ENCODE measurements around the gene SNX17.
A peak's percentile ranks its signal among the peaks of the same experiment; 100 is the strongest.
"Not testable (repeated sequence)": the region's sequence is repeated elsewhere in the genome, so short reads cannot be mapped to it uniquely, and the experiment has no call there.

Gene SNX17

GRCh38 chr2:27370026-27370815 is at the start of gene SNX17, which contains the start of gene EIF2B4:
Gene SNX17, plus strand, starts transcription at chr2:27370616. Its CDS starts 128 bp downstream, at chr2:27370744.
Gene EIF2B4, minus strand, starts transcription at chr2:27370338. Its CDS starts 24 bp downstream, at chr2:27370314.
- Mint-ChIP-seq H3K27ac (peak within 1 kb of the TSS; percentile 93), H3K36me3 (peaks cover 62% of the 10 kb centered on the region), H3K27me3 (no peaks in the 10 kb centered on the region), H3K4me1 (peaks cover 52% of the 10 kb centered on the region), H3K4me3 (peak within 1 kb of the TSS; percentile 98), H3K9me3 (no peaks in the 10 kb centered on the region)
- CTCF ChIA-PET: interaction anchor here (1.0 to 2.8 kb wide), 8 partner anchors 10 to 91 kb away, joined by 3 to 14 read pairs (median 4); partner anchors contain the start of gene ZNF513
- peak; percentile 100 for DNase-seq

- Mint-ChIP-seq H3K27ac (no peak overlapping the region), H3K36me3 (peaks cover 6% of the 10 kb centered on the region), H3K9me3 (no peaks in the 10 kb centered on the region), H3K4me3 (no peak overlapping the region), H3K4me1 (peaks cover 23% of the 10 kb centered on the region), H3K27me3 (no peaks in the 10 kb centered on the region)
- no peak for DNase-seq
- CTCF ChIA-PET: interaction anchor here (1.4 kb wide), 1 partner anchor 109 kb away, joined by 4 read pairs; no protein-coding TSS in a partner anchor
These were observed 49.4 kb upstream of the SNX17 start for GRCh38 chr2:27320958-27321543.

- H3K4me1 Mint-ChIP-seq: peaks cover 23% of the 10 kb centered on the region
- H3K27ac Mint-ChIP-seq: peak overlapping the region; percentile 88
- H3K4me3 Mint-ChIP-seq: peak overlapping the region; percentile 89
- peak; percentile 47 for DNase-seq
- peaks cover 16% of the 10 kb centered on the region for H3K36me3 Mint-ChIP-seq
- CTCF ChIA-PET: interaction anchor here (1.1 to 1.4 kb wide), 2 partner anchors 19 kb away, joined by 3 to 6 read pairs; no protein-coding TSS in a partner anchor
- H3K9me3 Mint-ChIP-seq: no peaks in the 10 kb centered on the region
- no peaks in the 10 kb centered on the region for H3K27me3 Mint-ChIP-seq
These were observed 48.1 kb upstream of the SNX17 start for GRCh38 chr2:27322301-27322765.

GRCh38 chr2:27322766-27323595 is 47.4 kb upstream of the SNX17 start, which contains the start of gene MPV17:
Gene MPV17, minus strand, starts transcription at chr2:27323097. Its CDS starts 580 bp downstream, at chr2:27322517.
- H3K4me1 Mint-ChIP-seq: peaks cover 23% of the 10 kb centered on the region
- H3K27me3 Mint-ChIP-seq: no peaks in the 10 kb centered on the region
- peak within 1 kb of the TSS; percentile 88 for H3K27ac Mint-ChIP-seq
- H3K9me3 Mint-ChIP-seq: no peaks in the 10 kb centered on the region
- peak; percentile 94 for DNase-seq
- H3K36me3 Mint-ChIP-seq: peaks cover 19% of the 10 kb centered on the region
- CTCF ChIA-PET: interaction anchor here (0.9 to 1.9 kb wide), 4 partner anchors 18 to 360 kb away, joined by 3 to 6 read pairs (median 4); partner anchors contain the start of genes EIF2B4 and SNX17
- H3K4me3 Mint-ChIP-seq: peak within 1 kb of the TSS; percentile 89

GRCh38 chr2:27323596-27324285 is 46.7 kb upstream of the SNX17 start:
- Mint-ChIP-seq H3K27me3 (no peaks in the 10 kb centered on the region), H3K4me1 (peaks cover 23% of the 10 kb centered on the region), H3K36me3 (peaks cover 27% of the 10 kb centered on the region), H3K4me3 (peak overlapping the region; percentile 89), H3K9me3 (no peaks in the 10 kb centered on the region), H3K27ac (peak overlapping the region; percentile 88)
- DNase-seq: no peak
- CTCF ChIA-PET: interaction anchor here (0.9 to 1.9 kb wide), 2 partner anchors 46 to 360 kb away, joined by 3 to 5 read pairs; partner anchors contain the start of genes EIF2B4 and SNX17

- Mint-ChIP-seq H3K36me3 (peaks cover 35% of the 10 kb centered on the region), H3K27me3 (no peaks in the 10 kb centered on the region), H3K4me1 (peaks cover 23% of the 10 kb centered on the region), H3K9me3 (no peaks in the 10 kb centered on the region), H3K27ac (no peak overlapping the region), H3K4me3 (no peak overlapping the region)
- CTCF ChIA-PET: interaction anchor here (1.9 kb wide), 1 partner anchor 45 kb away, joined by 5 read pairs; the partner anchor contains the start of genes EIF2B4 and SNX17
- no peak for DNase-seq
These were observed 45.7 kb upstream of the SNX17 start for GRCh38 chr2:27324720-27325119.

GRCh38 chr2:27335311-27335710 is 35.1 kb upstream of the SNX17 start:
- Mint-ChIP-seq H3K36me3 (peaks cover 38% of the 10 kb centered on the region), H3K27ac (no peak overlapping the region), H3K9me3 (no peaks in the 10 kb centered on the region), H3K27me3 (no peaks in the 10 kb centered on the region), H3K4me1 (no peaks in the 10 kb centered on the region), H3K4me3 (no peak overlapping the region)
- DNase-seq: no peak
- CTCF ChIA-PET: interaction anchor here (1.2 kb wide), 1 partner anchor 32 kb away, joined by 4 read pairs; no protein-coding TSS in a partner anchor

GRCh38 chr2:27336173-27336572 is 34.2 kb upstream of the SNX17 start:
- H3K36me3 Mint-ChIP-seq: peaks cover 37% of the 10 kb centered on the region
- no peaks in the 10 kb centered on the region for H3K27me3 Mint-ChIP-seq
- no peak for DNase-seq
- CTCF ChIA-PET: no interaction called here
- no peaks in the 10 kb centered on the region for H3K9me3 Mint-ChIP-seq
- H3K4me3 Mint-ChIP-seq: no peak overlapping the region
- H3K4me1 Mint-ChIP-seq: no peaks in the 10 kb centered on the region
- no peak overlapping the region for H3K27ac Mint-ChIP-seq

GRCh38 chr2:27347641-27348040 is 22.8 kb upstream of the SNX17 start:
- CTCF ChIA-PET: interaction anchor here (1.1 kb wide), 2 partner anchors 22 to 85 kb away, joined by 3 read pairs; partner anchors contain the start of gene SLC30A3
- H3K36me3 Mint-ChIP-seq: peaks cover 22% of the 10 kb centered on the region
- H3K4me3 Mint-ChIP-seq: no peak overlapping the region
- no peak for DNase-seq
- H3K4me1 Mint-ChIP-seq: peaks cover 14% of the 10 kb centered on the region
- H3K27ac Mint-ChIP-seq: no peak overlapping the region
- H3K27me3 Mint-ChIP-seq: no peaks in the 10 kb centered on the region
- no peaks in the 10 kb centered on the region for H3K9me3 Mint-ChIP-seq

GRCh38 chr2:27350106-27350693 is 20.2 kb upstream of the SNX17 start:
- no peak overlapping the region for H3K27ac Mint-ChIP-seq
- no peak overlapping the region for H3K4me3 Mint-ChIP-seq
- peaks cover 21% of the 10 kb centered on the region for H3K36me3 Mint-ChIP-seq
- H3K9me3 Mint-ChIP-seq: no peaks in the 10 kb centered on the region
- H3K4me1 Mint-ChIP-seq: peaks cover 33% of the 10 kb centered on the region
- DNase-seq: no peak
- H3K27me3 Mint-ChIP-seq: no peaks in the 10 kb centered on the region
- CTCF ChIA-PET: interaction anchor here (0.9 to 1.6 kb wide), 3 partner anchors 81 to 333 kb away, joined by 3 to 4 read pairs (median 3); partner anchors contain the start of genes CCDC121 and GPN1

GRCh38 chr2:27351802-27352598 is 18.4 kb upstream of the SNX17 start:
- CTCF ChIA-PET: interaction anchor here (1.2 to 1.6 kb wide), 3 partner anchors 32 to 330 kb away, joined by 3 to 5 read pairs (median 4); no protein-coding TSS in a partner anchor
- peaks cover 25% of the 10 kb centered on the region for H3K36me3 Mint-ChIP-seq
- H3K4me1 Mint-ChIP-seq: peaks cover 45% of the 10 kb centered on the region
- H3K27me3 Mint-ChIP-seq: peaks cover 5% of the 10 kb centered on the region
- H3K27ac Mint-ChIP-seq: peak overlapping the region; percentile 1
- no peaks in the 10 kb centered on the region for H3K9me3 Mint-ChIP-seq
- no peak overlapping the region for H3K4me3 Mint-ChIP-seq
- DNase-seq: no peak

GRCh38 chr2:27353386-27353761 is 17.0 kb upstream of the SNX17 start:
- H3K27me3 Mint-ChIP-seq, H3K9me3 Mint-ChIP-seq, DNase-seq, H3K4me3 Mint-ChIP-seq, H3K27ac Mint-ChIP-seq: not testable (repeated sequence)
- Mint-ChIP-seq H3K4me1 (peaks cover 56% of the 10 kb centered on the region), H3K36me3 (peaks cover 17% of the 10 kb centered on the region)
- CTCF ChIA-PET: interaction anchor here (0.8 to 1.6 kb wide), 2 partner anchors 16 to 51 kb away, joined by 4 to 5 read pairs; no protein-coding TSS in a partner anchor
